ENCODE results near the gene ARHGDIG.

- no peak for TF ChIP-seq EP300 (IDR thresholded peaks at IDR 0.05)
- no peak for TF ChIP-seq POLR2A (IDR thresholded peaks at IDR 0.05)
- TF ChIP-seq CTCF (IDR thresholded peaks at IDR 0.05): no peak
- TF ChIP-seq POLR2AphosphoS5 (IDR thresholded peaks at IDR 0.05): no peak
Observed at GRCh38 chr16:296276-296675, 15.9 kb downstream of the ARHGDIG start.
